Fibroblast of lung (primary cell): ENCODE measurements around the gene TANC1. TPM values are rescaled to one million over a fixed set of nuclear protein-coding genes. Genes with fewer than 3 reads are reported as not detected.

Experiments
- DNase-seq, 2 donors: peaks; one replicate each; pipeline versions ENCODE4 v3.0.0 to v3.0.0-alpha.2; 2010; ENCODE audit warnings: low read depth in 2 of 2
- H2AFZ ChIP-seq: 2 replicates; pipeline ENCODE4 v1.5.1; 2012; ENCODE audit warnings: low read length, control low read depth, inconsistent platforms
- H3K27ac ChIP-seq: 2 replicates; pipeline ENCODE4 v1.5.1; 2011; ENCODE audit warnings: low read length, control low read depth; ENCODE audit not compliant: insufficient read depth
- H3K27me3 ChIP-seq: 2 replicates; pipeline ENCODE4 v1.5.1; 2011; ENCODE audit warnings: mild to moderate bottlenecking, low read length; ENCODE audit not compliant: control insufficient read depth, insufficient read depth
- H3K36me3 ChIP-seq: 2 replicates; pipeline ENCODE4 v1.5.1; 2011; ENCODE audit warnings: low read length; ENCODE audit not compliant: control insufficient read depth, insufficient read depth
- H3K4me1 ChIP-seq: 2 replicates; pipeline ENCODE4 v1.5.1; 2011; ENCODE audit warnings: low read length; ENCODE audit not compliant: control insufficient read depth, insufficient read depth; ENCODE audit errors: extremely low read depth
- H3K4me2 ChIP-seq: 2 replicates; pipeline ENCODE4 v1.5.1; 2011; ENCODE audit warnings: low read length, control low read depth; ENCODE audit not compliant: insufficient read depth; ENCODE audit errors: extremely low read depth
- H3K4me3 ChIP-seq, 4 experiments: fragments of 200-600 bp in 1 of 4; sonication (generic) in 1 of 4; replicated peaks in 1 of 4; 2 replicates each; pipeline ENCODE4 v1.5.1; 2011 to 2016; ENCODE audit warnings: low read length in 4 of 4, low read depth in 3 of 4, mild to moderate bottlenecking in 3 of 4, control low read depth in 2 of 4, inconsistent platforms in 1 of 4, mixed read lengths in 1 of 4; ENCODE audit not compliant: insufficient read depth in 1 of 4; ENCODE audit errors: control extremely low read depth in 1 of 4
- H3K79me2 ChIP-seq: 2 replicates; pipeline ENCODE4 v1.5.1; 2012; ENCODE audit warnings: mild to moderate bottlenecking, low read length, inconsistent platforms; ENCODE audit not compliant: control insufficient read depth, insufficient read depth
- H3K9ac ChIP-seq: 2 replicates; pipeline ENCODE4 v1.5.1; 2011; ENCODE audit warnings: mild to moderate bottlenecking, low read length, control low read depth; ENCODE audit not compliant: insufficient read depth
- H3K9me3 ChIP-seq: 2 replicates; pipeline ENCODE4 v1.5.1; 2012; ENCODE audit warnings: low read depth, low read length; ENCODE audit not compliant: control insufficient read depth, insufficient read depth
- H4K20me1 ChIP-seq: 2 replicates; pipeline ENCODE4 v1.5.1; 2011; ENCODE audit warnings: low read length; ENCODE audit not compliant: control insufficient read depth, insufficient read depth; ENCODE audit errors: extremely low read depth
- CTCF ChIP-seq, 2 donors: IDR thresholded peaks in 1 of 2; conservative IDR thresholded peaks in 1 of 2; 1 replicate in 1 of 2; 2 replicates in 1 of 2; pipeline ENCODE4 v1.5.1; 2011 to 2012; ENCODE audit warnings: low read length in 2 of 2, control low read depth in 1 of 2, inconsistent platforms in 1 of 2, low read depth in 1 of 2, mild to moderate bottlenecking in 1 of 2
- EZH2 ChIP-seq: IDR thresholded peaks from 2 replicates; pipeline ENCODE4 v1.5.1; 2012; ENCODE audit warnings: low read length, control low read depth, mild to moderate bottlenecking; ENCODE audit errors: missing control alignments
- polyA plus RNA-seq, 2 donors: library from polyadenylated mRNA; depleted of rRNA in 1 of 2; stranded (reverse) in 1 of 2; unstranded in 1 of 2; fragments of >200 nt; gene quantifications; 2 replicates each; pipeline ENCODE4 v1.2.1, GENCODE V29; 2011 to 2012; ENCODE audit warnings: missing spikeins in 1 of 2
- total RNA-seq: library from RNA; depleted of rRNA; stranded (reverse); fragments of >200 nt; gene quantifications from 2 replicates; pipeline ENCODE4 v1.2.1, GENCODE V29; 2014

Gene TANC1
- total and polyA plus RNA-seq, 2 donors (not counting 1 experiment from before 2014, with no cell fraction given), result 32.7 to 41.9 TPM

GRCh38 chr2:159148901-159149300 lies 180.5 kb downstream of the TANC1 start:
- H4K20me1 ChIP-seq, result no peaks in the 10 kb centered on the region
- no peaks in the 10 kb centered on the region for H3K27me3 ChIP-seq
- H3K9ac ChIP-seq, result no peak overlapping the region
- H2AFZ ChIP-seq, result no peak overlapping the region
- H3K9me3 ChIP-seq, result no peaks in the 10 kb centered on the region
- no peaks in the 10 kb centered on the region for H3K36me3 ChIP-seq
- H3K27ac ChIP-seq, result no peak overlapping the region
- H3K79me2 ChIP-seq, result no peaks in the 10 kb centered on the region
- peaks cover 2% of the 10 kb centered on the region for H3K4me1 ChIP-seq
- no peak overlapping the region for H3K4me2 ChIP-seq
- no peak overlapping the region for H3K4me3 ChIP-seq
- no peak for DNase-seq
- TF ChIP-seq EZH2 (no peak), CTCF (conservative IDR thresholded peaks at IDR 0.05 in 1 of 2, IDR thresholded peaks at IDR 0.05 in 1 of 2; ENCODE audit: low read depth in 1 of 2, low read length in 2 of 2) (no peak)

- Histone ChIP-seq H3K9ac (no peak overlapping the region), H3K4me3 (no peak overlapping the region), H3K27ac (no peak overlapping the region)
Observed at GRCh38 chr2:159149747-159150146, 181.3 kb downstream of the TANC1 start.

GRCh38 chr2:159150280-159150746 lies 181.9 kb downstream of the TANC1 start:
- Histone ChIP-seq H3K4me2 (no peak overlapping the region), H3K36me3 (no peaks in the 10 kb centered on the region), H2AFZ (no peak overlapping the region), H3K79me2 (no peaks in the 10 kb centered on the region), H4K20me1 (no peaks in the 10 kb centered on the region), H3K27ac (no peak overlapping the region), H3K27me3 (no peaks in the 10 kb centered on the region), H3K4me3 (no peak overlapping the region), H3K4me1 (peaks cover 2% of the 10 kb centered on the region), H3K9me3 (no peaks in the 10 kb centered on the region), H3K9ac (no peak overlapping the region)
- DNase-seq, result peak in 1 of 2 donors; percentile 42
- no peak for TF ChIP-seq EZH2
- no peak for TF ChIP-seq CTCF (conservative IDR thresholded peaks at IDR 0.05 in 1 of 2, IDR thresholded peaks at IDR 0.05 in 1 of 2; ENCODE audit: low read depth in 1 of 2, low read length in 2 of 2)

More at GRCh38 chr2:159149747-159150146, 181.3 kb downstream of the TANC1 start:
- Histone ChIP-seq H3K27me3 (no peaks in the 10 kb centered on the region), H3K79me2 (no peaks in the 10 kb centered on the region), H4K20me1 (no peaks in the 10 kb centered on the region), H3K9me3 (no peaks in the 10 kb centered on the region), H2AFZ (no peak overlapping the region), H3K4me1 (peaks cover 2% of the 10 kb centered on the region), H3K4me2 (no peak overlapping the region), H3K36me3 (no peaks in the 10 kb centered on the region)
- no peak for DNase-seq
- TF ChIP-seq EZH2, result no peak
- TF ChIP-seq CTCF (conservative IDR thresholded peaks at IDR 0.05 in 1 of 2, IDR thresholded peaks at IDR 0.05 in 1 of 2; ENCODE audit: low read depth in 1 of 2, low read length in 2 of 2), result no peak
